GM18520 (cell line): ENCODE measurements around the gene MMP27.

ENCODE experiments used
- ATAC-seq: cut with Tn5 transposase; IDR thresholded peaks from one replicate; pipeline ENCODE4 v1.9.1; 2021; ENCODE audit not compliant: unreplicated experiment

MMP27 gene

DNA sequence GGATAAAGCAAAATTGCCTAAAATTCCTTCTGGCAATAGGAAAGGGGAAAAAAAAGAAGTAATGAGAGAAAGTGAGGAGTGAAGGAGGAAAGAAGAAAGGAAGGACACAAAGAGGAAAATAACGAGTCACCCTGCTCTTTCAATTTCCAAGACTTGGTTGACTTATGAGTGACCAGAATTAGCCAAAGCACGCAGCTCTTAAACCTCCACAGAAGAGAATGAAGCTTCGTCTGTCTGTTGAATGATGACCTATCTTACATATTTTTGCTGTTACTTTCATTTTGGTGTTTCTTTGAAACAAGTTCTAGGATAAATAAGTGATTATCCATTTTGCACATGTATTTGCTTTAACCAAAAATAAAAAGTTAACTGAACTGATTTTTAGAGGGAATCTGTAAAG is 728 bp downstream of the MMP27 start:
- ATAC-seq, result no peak

DNA sequence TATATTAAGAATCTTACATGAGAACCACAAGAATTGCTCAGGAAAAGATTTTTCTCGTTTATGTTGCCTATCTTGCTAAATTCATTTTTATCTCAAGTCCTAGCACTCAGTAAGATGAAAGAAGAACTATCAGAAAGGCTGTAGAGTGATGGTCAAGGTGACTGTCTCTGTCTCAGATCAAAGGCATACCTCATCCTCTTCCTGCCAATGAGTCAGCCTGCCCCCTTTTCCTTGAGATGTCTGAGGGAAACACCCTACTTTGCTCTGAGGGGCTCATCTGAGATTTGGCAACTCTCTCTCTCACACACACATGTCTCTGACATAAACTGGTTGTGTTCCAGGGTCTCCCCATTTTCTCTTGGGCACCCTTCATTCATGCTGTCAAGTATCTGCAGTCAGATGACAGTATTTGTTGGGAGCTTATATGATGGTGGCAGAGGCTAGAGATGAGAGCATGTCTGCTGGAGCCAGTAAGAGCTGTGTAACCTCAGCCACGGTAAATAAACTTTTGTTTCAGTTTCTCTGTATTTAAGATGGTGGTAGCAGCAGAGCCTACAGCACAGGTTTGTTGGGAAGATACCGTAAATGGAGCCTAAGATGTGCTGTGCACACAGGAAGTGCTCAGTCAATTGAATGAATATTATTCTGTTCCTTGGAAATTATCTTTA is 1.6 kb downstream of the MMP27 start:
- no peak for ATAC-seq

DNA sequence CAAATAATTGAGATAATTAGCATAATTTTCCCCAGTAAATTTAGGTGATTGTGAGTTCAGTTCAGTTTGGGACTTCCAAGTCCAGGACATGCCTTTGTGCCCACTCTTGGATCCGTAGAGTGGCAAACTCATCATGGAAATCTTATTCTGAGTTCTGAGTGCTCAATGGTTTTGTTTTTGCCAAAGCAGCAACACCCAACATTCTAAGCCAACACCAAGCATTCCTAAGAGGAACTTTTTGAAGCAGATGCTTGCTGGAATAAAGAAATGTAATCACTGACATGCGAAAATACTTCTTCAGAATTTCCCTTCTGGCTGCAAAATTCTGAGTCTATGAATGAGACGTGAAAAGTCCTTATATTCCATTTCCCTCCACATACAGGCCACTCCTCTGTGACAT is 10.4 kb downstream of the MMP27 start:
- ATAC-seq, result no peak

DNA sequence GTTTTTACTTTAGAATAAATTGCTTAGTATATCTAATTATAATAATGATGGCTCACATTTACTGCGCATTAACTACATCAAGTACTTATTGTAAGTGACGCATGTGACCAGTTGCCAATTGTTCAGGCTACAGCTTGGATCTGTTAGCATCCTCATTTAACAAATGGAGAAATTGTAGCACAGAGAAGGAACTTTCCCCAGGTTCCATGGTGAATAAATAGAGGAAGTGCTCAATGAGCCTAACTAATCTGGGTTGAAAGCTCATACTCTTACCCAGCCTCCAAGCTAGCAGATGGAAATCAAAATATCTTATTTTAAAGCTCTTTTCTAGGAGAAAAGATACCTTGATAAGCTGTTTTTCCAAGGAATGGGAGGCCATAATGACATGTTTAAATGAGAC is 19.8 kb downstream of the MMP27 start:
- no peak for ATAC-seq

GRCh38 chr11:102685338-102685737 is 20.2 kb downstream of the MMP27 start:
- no peak for ATAC-seq

GRCh38 chr11:102683277-102683676 is 22.3 kb downstream of the MMP27 start:
- no peak for ATAC-seq

DNA sequence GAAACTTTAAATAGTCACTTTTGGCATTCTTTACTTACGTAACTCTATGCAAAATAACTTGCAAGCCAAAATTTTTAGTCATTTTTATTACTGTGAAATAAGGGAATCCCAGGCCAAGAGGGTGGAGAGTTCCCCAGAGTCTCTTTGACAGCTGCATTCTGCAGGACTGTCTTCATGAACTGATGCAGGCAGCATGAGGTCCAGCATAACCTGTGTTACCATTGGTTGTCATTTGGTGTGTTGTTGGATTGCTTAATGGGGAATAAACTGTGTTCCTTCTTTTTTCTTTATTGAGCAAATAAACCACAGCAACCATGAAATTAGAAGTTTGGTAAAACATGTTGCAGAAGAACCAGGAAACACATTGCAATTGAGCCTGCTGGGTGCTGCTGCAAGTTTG is 24.6 kb downstream of the MMP27 start:
- no peak for ATAC-seq

GRCh38 chr11:102678022-102678421 is 27.5 kb downstream of the MMP27 start:
- ATAC-seq, result no peak

DNA sequence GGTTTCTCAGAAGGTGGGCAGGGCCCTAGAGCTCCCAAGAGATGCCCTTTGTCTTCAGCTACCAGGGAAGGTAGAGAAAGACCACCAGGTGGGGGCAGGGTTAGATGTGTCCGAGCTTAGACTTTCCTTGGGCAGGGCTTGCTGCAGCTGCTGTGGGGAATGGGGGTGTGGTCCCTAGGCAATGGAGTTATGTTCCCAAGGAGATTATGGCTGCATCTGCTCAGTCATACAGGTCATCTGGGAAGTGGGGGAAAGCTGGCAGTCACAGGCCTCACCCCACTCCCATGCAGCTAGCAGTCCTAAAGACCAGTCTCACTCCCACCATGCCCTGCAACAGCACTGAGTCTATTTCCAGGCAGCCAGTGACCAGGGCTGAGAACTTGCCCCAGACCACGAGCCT is 29.5 kb downstream of the MMP27 start:
- no peak for ATAC-seq

GRCh38 chr11:102669664-102670063 is 35.9 kb downstream of the MMP27 start:
- ATAC-seq, result peak; percentile 78

DNA sequence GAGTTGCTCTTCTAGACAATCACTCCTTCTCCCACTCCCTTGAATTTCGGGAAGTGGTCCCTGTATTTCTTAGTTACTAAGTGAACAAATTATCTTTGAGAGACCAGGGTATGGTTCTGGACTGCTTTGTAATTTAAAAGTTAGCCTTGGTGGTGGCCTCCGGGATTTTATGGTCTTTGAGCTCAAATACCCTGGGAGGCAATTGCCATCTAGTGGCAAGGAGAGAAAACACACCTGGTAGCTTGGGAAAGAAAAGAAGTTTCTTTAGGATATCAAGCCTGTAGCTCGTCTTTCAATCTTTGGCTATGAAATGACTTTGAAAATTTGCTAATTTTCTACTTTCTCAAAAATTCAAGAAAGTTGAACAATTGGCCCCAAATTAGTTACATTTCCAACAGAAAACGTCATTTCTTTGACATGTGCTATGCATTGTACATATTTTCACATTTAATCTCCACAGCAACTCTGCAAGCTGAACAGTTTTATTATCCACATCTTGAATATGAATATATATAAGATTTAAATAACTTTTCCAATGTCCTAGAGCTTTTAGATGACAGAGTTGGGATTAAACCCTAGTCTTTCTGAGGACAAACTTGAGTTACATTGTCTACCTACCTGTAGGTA is 39.1 kb downstream of the MMP27 start:
- no peak for ATAC-seq

DNA sequence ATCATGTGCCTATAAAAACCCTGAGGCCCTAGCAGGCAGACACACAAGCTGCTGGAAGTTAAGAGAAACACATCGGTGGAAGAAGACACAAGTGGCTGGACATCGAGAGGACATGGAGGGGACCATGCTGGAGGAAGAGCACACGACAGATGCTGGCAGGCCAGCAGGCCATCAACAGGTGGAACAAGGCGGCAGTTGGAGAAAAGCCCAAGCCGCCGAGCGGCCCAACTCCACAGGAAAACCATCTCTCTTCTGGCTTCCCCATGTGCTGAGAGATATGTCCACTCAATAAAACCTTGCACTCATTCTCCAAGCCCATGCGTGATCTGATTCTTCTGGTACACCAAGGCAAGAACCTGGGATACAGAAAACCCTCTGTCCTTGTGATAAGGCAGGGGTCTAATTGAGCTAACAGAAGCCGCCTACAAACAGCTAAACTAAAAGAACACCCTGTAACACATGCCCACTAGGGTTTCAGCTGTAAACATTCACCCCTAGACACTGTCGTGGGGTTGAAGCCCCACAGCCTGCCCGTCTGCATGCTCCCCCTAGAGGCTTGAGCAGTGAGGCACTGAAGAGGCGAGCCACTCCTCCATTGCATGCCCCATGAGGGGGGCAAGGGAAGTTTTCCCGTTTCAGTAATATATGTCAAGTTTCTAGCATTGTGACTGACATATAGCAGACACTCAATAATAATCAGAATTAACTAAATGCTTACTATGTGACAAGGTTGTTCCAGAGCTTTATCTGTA is 41.4 kb downstream of the MMP27 start:
- no peak for ATAC-seq

- ATAC-seq, result no peak
Measured at GRCh38 chr11:102662607-102663006, 43.0 kb downstream of the MMP27 start.

GRCh38 chr11:102661040-102661439 is 44.5 kb downstream of the MMP27 start:
- no peak for ATAC-seq

- no peak for ATAC-seq
Measured at GRCh38 chr11:102656528-102656927, 49.0 kb downstream of the MMP27 start.

DNA sequence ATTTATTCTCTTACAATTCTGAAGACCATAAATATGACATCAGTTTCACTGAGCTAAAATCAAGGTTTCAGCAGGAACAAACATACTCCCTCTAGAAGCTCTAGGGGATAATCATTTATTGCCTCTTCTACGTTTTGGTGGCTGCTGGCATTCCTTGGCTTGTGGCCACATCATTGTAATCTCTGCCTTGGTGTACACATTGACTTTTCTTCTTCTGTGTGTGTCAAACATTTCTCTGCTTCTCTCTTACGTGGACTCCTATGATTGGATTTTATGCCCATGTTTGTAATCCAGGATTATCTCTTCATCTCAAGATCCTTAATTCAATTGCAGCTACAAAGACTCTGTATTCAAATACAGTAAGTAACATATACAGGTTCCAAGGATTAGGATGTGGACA is 50.0 kb downstream of the MMP27 start:
- no peak for ATAC-seq

GRCh38 chr11:102654761-102655160 is 50.8 kb downstream of the MMP27 start:
- ATAC-seq, result no peak

DNA sequence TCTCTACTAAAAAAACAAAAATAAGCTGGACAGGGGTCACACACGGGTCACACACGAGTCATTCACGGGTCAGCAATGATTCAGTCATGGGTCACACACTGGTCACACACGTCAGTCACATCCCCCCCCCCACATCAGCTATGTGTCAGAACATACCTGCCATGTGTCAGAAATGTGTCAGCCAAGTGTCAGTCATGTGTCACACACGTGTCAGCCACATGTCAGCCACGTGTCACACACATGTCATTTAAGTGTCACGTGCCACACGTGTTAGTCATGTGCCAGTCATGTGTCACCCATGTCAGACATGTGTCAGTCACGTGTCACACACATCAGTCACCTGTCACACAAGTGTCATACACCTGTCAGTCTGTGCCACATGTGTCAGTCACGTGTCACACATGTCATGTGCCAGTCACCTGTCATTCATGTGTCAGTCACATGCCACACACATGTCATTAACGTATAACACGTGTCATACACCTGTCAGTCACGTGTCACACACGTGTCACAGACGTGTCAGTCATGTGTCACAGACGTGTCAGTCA is 51.8 kb downstream of the MMP27 start:
- ATAC-seq, result no peak

DNA sequence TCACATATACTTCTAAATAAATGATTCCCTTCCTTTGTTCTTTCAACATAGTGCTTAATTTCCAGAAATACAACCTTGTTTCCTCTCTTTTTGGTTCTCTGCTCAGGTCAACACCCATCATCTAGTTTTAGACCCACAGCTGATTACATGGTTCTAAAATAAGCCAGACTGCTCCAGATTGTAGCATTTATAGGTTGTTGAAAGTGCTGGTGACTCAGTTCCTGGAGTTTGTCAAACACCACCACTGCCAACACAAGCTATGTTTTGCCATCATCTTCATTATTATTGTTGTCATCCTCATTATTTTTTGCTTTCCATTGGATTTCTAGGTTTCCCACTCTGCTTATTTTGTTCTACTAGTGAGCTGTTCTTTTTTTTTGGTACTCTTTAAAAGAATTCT is 58.1 kb downstream of the MMP27 start:
- ATAC-seq, result no peak

- no peak for ATAC-seq
Measured at GRCh38 chr11:102643941-102644340, 61.6 kb downstream of the MMP27 start.
